Aorta (tissue), 5 donors: Measurements from ENCODE around the gene RGS3. TPM values are rescaled to one million over a fixed set of nuclear protein-coding genes. Genes with fewer than 3 reads are reported as not detected.

Source experiments
- ATAC-seq: fragments of 200-7000 bp; cut with Tn5 transposase; one replicate; pipeline ENCODE4 v1.9.1; 2022; ENCODE audit warnings: moderate library complexity; ENCODE audit not compliant: low FRiP score
- DNase-seq, 2 donors: peaks; one replicate each; pipeline ENCODE4 v3.0.0-alpha.2; 2020
- H3K27ac ChIP-seq, 2 donors: one replicate each; pipeline ENCODE4 v1.5.1; 2013; ENCODE audit warnings: low read length in 2 of 2, mild to moderate bottlenecking in 2 of 2, moderate library complexity in 2 of 2, control low read depth in 1 of 2, inconsistent platforms in 1 of 2, low read depth in 1 of 2
- H3K27me3 ChIP-seq, 2 donors: one replicate each; pipeline ENCODE4 v1.6.1; 2013; ENCODE audit warnings: control low read depth in 1 of 2, low read length in 1 of 2, mild to moderate bottlenecking in 1 of 2, moderate library complexity in 1 of 2; ENCODE audit not compliant: insufficient read depth in 2 of 2, control insufficient read depth in 1 of 2
- H3K36me3 ChIP-seq, 2 donors: one replicate each; pipeline ENCODE4 v1.6.1; 2013; ENCODE audit warnings: control low read depth in 1 of 2, low read length in 1 of 2, mild to moderate bottlenecking in 1 of 2; ENCODE audit not compliant: insufficient read depth in 2 of 2, control insufficient read depth in 1 of 2
- H3K4me1 ChIP-seq, 2 donors: one replicate each; pipeline ENCODE4 v1.6.1; 2013; ENCODE audit warnings: low read length in 2 of 2, control low read depth in 1 of 2, mild to moderate bottlenecking in 1 of 2, moderate library complexity in 1 of 2; ENCODE audit not compliant: insufficient read depth in 2 of 2, control insufficient read depth in 1 of 2
- H3K4me3 ChIP-seq, 2 donors: one replicate each; pipeline ENCODE4 v1.5.1; 2013; ENCODE audit warnings: low read length in 2 of 2, control low read depth in 1 of 2, mild to moderate bottlenecking in 1 of 2
- H3K9me3 ChIP-seq: one replicate; pipeline ENCODE4 v1.6.1; 2013; ENCODE audit warnings: mild to moderate bottlenecking, low read length; ENCODE audit not compliant: control insufficient read depth
- WGBS, 2 donors: extraction: QIAGEN DNeasy Blood & Tissue Kit; methylation state at CpG; one replicate each; pipeline ENCODE4 v1.1.7; 2013; 5-methylcytosine and 5-hydroxymethylcytosine counted together
- intact Hi-C, 2 donors: fragments of 100-400 bp; cut with DNase I; formaldehyde crosslinking; loops; one replicate each; pipeline versions ENCODE4 v1.14.2 to v1.15.0; 2022
- polyA plus RNA-seq, 2 donors: library from polyadenylated mRNA; stranded (reverse); fragments of 200-250 nt; gene quantifications; one replicate each; pipeline ENCODE4 v1.2.3, GENCODE V29; 2013
- total RNA-seq, 2 donors: library from RNA; stranded (reverse); fragmentation: NEBNext Ultra II Directional; extraction: Animal tissue kit (Norgen Biotek cat#: 25700); gene quantifications; one replicate each; pipeline ENCODE4 v1.2.1, GENCODE V29; 2021
- donor health status: healthy with polysubstance abuse.
- donor health status: Bipolar disorder and iron deficiency.
- donor health status: DM: no; HTN: no; CAD: no.
- donor health status: DM: no; HTN: no; CAD: no.
- donor health status: DM: yes; HTN: yes; CAD: no.

Gene RGS3
- total and polyA plus RNA-seq, 4 donors: 74.3 to 161 (median 149) TPM

DNA sequence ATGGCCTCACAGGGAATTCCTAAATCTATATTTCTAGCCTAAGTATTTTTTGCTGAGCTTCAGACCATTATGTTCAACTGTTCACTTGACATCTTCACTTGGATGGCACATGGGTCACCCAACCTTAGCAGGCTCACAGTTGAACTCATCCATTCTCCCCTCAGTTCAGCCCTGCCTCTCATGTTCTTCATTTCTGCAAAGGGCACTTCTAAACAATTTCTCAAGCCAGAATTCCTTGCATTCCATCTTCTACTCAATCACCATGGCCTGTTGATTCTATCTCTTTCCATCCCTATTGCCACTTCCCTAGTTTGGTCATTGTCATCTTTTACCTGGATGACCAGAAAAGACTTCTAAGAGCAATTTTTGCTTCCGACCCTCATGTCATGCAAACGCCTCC lies 7.3 kb upstream of the RGS3 start:
- Histone ChIP-seq H3K4me3 (no peak overlapping the region), H3K27ac (peak overlapping the region; percentile 69 to 82), H3K36me3 (no peaks in the 10 kb centered on the region), H3K4me1 (peaks cover 5 to 8% of the 10 kb centered on the region in 2 donors), H3K9me3 (no peaks in the 10 kb centered on the region), H3K27me3 (no peaks in the 10 kb centered on the region)
- DNase-seq (no peak), ATAC-seq (no peak)
- 89 to 90% methylated on average over 2 of the region's 2 CpGs for WGBS, 2 donors
- intact Hi-C loops: loop anchor here (5.0 kb wide), 2 partner anchors 36 to 111 kb away; no protein-coding TSS in a partner anchor

- Histone ChIP-seq H3K9me3 (no peaks in the 10 kb centered on the region), H3K4me1 (peaks cover 1 to 3% of the 10 kb centered on the region in 2 donors), H3K27me3 (no peaks in the 10 kb centered on the region), H3K36me3 (no peaks in the 10 kb centered on the region), H3K4me3 (no peak overlapping the region), H3K27ac (no peak overlapping the region)
- intact Hi-C loops: loop anchor here in 1 of 2 donors (5.0 kb wide), 2 partner anchors 61 to 121 kb away; no protein-coding TSS in a partner anchor
- DNase-seq (no peak), ATAC-seq (no peak)
- 81 to 97% methylated on average over 3 of the region's 3 CpGs for WGBS, 2 donors
These were observed 2.2 kb upstream of the RGS3 start for GRCh38 chr9:113461285-113461684.

GRCh38 chr9:113461943-113462342 lies 1.6 kb upstream of the RGS3 start:
- H3K4me1 ChIP-seq: no peaks in the 10 kb centered on the region
- H3K36me3 ChIP-seq: no peaks in the 10 kb centered on the region
- DNase-seq (no peak), ATAC-seq (no peak)
- H3K4me3 ChIP-seq: no peak overlapping the region
- no peaks in the 10 kb centered on the region for H3K9me3 ChIP-seq
- H3K27me3 ChIP-seq: no peaks in the 10 kb centered on the region
- intact Hi-C loops: loop anchor here in 1 of 2 donors (5.0 kb wide), 2 partner anchors 60 to 120 kb away; no protein-coding TSS in a partner anchor
- H3K27ac ChIP-seq: no peak overlapping the region
- 94 to 96% methylated on average over 4 of the region's 4 CpGs for WGBS, 2 donors

DNA sequence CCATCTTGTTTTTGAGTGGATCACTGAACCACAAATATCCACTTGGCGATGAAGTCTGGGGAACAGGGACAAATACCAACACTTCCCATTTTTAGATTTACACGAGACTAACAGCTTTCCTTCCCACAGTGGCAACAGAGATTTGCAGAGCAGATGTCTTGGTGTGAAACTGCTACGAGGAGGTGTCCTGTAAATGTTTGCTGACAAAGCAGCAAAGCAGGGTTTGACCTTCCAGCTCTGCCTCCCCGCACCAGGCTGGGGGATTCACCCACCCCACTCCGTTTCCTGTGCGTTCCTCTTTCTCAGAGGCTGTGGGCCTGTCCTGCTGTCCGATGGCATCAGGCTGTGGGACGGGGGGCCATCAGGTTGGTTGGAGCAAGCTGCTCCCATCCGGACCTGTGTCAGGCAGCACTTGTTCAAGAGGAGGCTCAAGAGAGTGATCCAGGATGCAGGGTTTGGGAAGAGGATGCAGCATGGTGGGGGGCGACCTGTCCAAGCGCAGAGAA lies 693 bp upstream of the RGS3 start:
- no peaks in the 10 kb centered on the region for H3K4me1 ChIP-seq
- 86 to 90% methylated on average over 11 of the region's 11 CpGs for WGBS, 2 donors
- no peak overlapping the region for H3K4me3 ChIP-seq
- no peak for DNase-seq
- ATAC-seq: no peak
- no peaks in the 10 kb centered on the region for H3K36me3 ChIP-seq
- H3K9me3 ChIP-seq: no peaks in the 10 kb centered on the region
- H3K27ac ChIP-seq: no peak overlapping the region
- intact Hi-C loops: loop anchor here in 1 of 2 donors (5.0 kb wide), 2 partner anchors 59 to 119 kb away; no protein-coding TSS in a partner anchor
- no peaks in the 10 kb centered on the region for H3K27me3 ChIP-seq

DNA sequence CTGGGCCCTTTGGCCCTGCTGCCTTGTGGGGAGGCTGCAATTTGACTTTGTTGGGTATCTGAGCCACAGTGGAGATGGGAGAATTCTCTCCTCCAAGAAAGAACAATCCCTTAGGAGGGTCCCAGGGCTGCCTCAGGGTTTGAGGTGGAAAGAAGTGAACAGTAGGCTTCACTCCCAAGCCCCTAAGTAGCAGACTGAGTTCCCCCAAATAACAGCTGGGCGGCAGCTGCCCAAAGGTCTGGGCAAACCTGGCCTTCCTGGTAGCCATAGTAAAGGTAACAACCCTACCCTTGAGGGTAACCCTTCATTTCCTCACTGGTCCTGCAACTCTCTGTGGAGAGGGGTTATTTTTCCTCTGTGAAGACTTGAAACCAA lies 746 bp downstream of the RGS3 start:
- H3K27ac ChIP-seq: peak overlapping the region; percentile 69 to 73
- no peaks in the 10 kb centered on the region for H3K4me1 ChIP-seq
- H3K27me3 ChIP-seq: no peaks in the 10 kb centered on the region
- WGBS, 2 donors: 72 to 80% methylated on average over 1 of the region's 1 CpG
- DNase-seq (no peak), ATAC-seq (no peak)
- peak overlapping the region; percentile 22 to 62 for H3K4me3 ChIP-seq
- intact Hi-C loops: loop anchor here in 1 of 2 donors (5.0 kb wide), 2 partner anchors 58 to 118 kb away; no protein-coding TSS in a partner anchor
- H3K36me3 ChIP-seq: no peaks in the 10 kb centered on the region
- no peaks in the 10 kb centered on the region for H3K9me3 ChIP-seq

DNA sequence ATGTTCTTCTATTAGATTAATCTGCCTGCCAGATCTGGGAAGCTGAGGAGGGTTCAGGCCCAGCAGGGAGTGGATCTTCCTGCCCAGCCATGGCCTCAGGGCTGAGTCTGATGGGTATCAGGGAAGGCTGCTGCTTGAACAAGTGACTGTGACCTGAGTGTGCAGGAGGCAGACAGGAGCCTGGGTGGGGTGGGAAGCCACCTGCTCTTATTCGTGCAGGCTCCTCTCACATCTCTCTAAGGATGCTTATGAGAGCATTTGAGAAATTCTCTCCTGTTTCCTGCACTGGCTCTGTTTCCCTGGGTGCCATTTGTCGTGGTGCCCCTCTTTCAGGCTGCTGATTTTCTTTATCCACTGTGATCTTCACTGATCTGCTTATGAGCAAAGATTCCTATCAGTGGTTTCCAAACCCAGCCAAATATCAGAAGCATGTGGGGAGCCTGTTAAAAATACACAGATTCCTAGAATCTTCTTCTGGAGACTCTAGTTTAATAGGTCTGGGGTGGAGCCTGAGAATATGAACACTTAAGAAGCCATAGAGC lies 2.1 kb downstream of the RGS3 start:
- no peak for ATAC-seq
- Histone ChIP-seq H3K27me3 (no peaks in the 10 kb centered on the region), H3K27ac (peak overlapping the region; percentile 66 to 87), H3K9me3 (no peaks in the 10 kb centered on the region), H3K4me3 (no peak overlapping the region), H3K4me1 (peaks cover 0 to 4% of the 10 kb centered on the region in 2 donors), H3K36me3 (no peaks in the 10 kb centered on the region)
- DNase-seq: no peak
- intact Hi-C loops: no loop called here
- 48 to 50% methylated on average over 2 of the region's 2 CpGs for WGBS, 2 donors

- WGBS, 2 donors: 99 to 100% methylated on average over 2 of the region's 2 CpGs
- ATAC-seq (no peak), DNase-seq (no peak)
- Histone ChIP-seq H3K27me3 (no peaks in the 10 kb centered on the region), H3K36me3 (no peaks in the 10 kb centered on the region), H3K9me3 (no peaks in the 10 kb centered on the region), H3K4me3 (no peak overlapping the region), H3K27ac (no peak overlapping the region), H3K4me1 (peaks cover 0 to 8% of the 10 kb centered on the region in 2 donors)
- intact Hi-C loops: no loop called here
These were observed 3.7 kb downstream of the RGS3 start for GRCh38 chr9:113467183-113467582.

- WGBS, 2 donors: 12 to 18% methylated on average over 6 of the region's 6 CpGs
- H3K27me3 ChIP-seq: no peaks in the 10 kb centered on the region
- H3K9me3 ChIP-seq: no peaks in the 10 kb centered on the region
- no peak overlapping the region for H3K4me3 ChIP-seq
- intact Hi-C loops: no loop called here
- H3K4me1 ChIP-seq: peaks cover 0 to 8% of the 10 kb centered on the region in 2 donors
- H3K27ac ChIP-seq: peak overlapping the region; percentile 6 to 88
- ATAC-seq (peak; percentile 66), DNase-seq (no peak)
- no peaks in the 10 kb centered on the region for H3K36me3 ChIP-seq
These were observed 5.4 kb downstream of the RGS3 start for GRCh38 chr9:113468716-113469448.
